ENCODE results near the gene PFN2.
"Not testable (repeated sequence)": the region's sequence is repeated elsewhere in the genome, so short reads cannot be mapped to it uniquely, and the experiment has no call there.

PFN2 gene, protein sequence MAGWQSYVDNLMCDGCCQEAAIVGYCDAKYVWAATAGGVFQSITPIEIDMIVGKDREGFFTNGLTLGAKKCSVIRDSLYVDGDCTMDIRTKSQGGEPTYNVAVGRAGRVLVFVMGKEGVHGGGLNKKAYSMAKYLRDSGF

DNA sequence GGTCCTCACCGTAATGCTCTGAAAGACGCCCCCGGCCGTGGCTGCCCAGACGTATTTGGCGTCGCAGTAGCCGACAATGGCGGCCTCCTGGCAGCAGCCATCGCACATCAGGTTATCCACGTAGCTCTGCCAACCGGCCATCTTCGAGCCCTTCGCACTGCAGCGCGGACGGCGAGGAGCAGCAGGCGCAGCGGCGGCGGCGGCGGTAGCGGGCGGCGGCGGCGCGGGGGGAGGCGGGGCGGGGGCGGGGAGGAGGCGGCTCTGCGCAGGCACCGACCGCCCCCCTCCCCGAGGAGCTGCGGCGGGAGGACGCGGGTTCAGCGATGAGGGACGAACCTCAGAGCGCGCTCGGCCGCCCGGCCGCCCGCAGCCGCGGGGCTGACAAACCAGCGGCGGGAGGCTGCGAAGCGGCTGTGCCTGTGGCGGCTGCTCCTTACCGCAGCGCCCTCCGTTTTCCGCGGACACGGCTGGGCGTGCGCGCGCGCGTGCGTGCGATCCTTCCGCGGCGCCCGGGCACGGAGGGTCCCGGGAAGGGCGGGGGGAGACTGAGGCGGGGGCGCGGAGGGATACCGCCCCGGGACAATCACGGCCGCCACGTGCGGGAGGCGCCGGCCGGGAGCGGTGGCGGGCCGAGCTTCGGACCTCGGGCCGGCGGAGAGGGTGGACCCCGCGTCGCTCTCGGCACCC lies at the start of gene PFN2:
PFN2 (minus strand) TSS at position 180 of the 687 bp plus-strand sequence; CDS start at position 141, 39 bp downstream.
- peak; percentile 55 for DNase-seq

DNA sequence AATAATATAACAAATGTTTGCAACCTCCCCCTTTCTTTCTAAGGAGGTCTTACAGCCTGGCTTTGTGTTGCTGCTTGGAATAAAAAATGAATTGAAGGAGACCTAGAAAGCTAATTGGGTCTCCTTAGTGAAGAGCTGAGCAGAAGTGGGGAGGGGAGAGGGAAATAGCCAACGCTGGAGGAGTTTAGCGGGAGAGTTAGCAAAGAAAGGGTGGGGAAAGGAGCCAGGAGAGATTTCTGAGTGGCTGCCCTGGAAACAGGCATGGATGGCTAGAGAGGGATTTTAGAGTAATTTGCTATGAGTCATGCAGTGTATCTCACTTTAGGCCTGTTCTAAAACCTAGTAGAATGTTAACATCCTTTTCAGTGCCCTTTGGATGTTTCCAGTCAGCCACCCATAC lies 45.2 kb upstream of the PFN2 start:
- DNase-seq: no peak

DNA sequence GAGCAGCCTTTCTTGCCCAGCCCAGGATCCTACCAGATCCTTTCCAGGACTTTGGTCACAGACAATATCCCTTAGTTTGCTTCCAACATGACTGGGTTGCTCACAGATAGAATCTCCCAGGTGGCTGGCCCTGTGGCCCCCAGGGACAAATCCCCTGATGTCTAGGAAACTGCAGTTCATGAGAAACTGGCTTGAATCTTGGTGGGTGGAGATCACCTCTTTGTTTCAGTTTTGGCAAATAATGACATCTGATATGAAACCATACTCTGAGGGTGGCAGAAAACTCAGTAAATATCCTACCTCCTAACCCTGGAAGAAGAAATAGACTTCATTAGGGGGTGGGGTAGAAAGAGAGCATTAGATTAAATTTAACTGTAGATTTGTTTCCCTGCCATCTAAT lies 44.1 kb upstream of the PFN2 start:
- no peak for DNase-seq

DNA sequence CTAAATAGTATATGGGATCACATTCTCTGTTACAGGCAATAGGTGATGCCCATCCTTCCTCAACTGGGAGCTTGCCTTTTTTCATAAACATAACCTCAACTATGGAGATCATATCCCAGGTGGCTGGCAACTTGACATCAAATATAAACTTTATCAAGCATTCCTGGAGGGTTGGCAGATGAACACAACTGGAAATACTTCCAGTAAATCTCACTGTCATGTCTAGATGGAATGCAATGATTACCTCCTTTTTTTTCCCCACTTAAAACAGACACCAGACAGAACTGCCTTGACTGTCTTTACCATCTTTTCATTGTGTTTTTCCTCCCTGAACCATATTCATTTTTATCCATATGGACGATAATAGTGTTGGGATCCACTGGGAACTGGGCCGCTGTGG lies 43.1 kb upstream of the PFN2 start:
- no peak for DNase-seq

DNA sequence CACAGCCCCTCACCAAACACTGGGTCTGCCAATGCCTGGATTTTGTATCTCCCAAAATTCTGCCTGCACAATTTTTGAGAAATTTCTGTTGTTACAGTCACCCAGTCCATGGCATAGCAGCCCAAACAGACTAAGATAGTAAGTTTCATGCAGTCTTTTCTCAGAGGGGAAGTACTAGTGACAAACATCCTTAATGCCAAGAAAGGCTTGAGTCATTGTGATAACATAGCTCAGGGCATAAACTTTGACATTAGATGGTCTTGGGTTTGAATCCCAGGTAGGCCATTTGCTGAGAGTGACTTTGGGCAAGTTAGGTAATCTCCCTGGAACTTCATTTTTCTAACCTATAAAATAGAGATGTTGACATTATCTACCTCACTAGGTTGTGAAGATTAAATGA lies 36.1 kb upstream of the PFN2 start:
- DNase-seq: no peak

DNA sequence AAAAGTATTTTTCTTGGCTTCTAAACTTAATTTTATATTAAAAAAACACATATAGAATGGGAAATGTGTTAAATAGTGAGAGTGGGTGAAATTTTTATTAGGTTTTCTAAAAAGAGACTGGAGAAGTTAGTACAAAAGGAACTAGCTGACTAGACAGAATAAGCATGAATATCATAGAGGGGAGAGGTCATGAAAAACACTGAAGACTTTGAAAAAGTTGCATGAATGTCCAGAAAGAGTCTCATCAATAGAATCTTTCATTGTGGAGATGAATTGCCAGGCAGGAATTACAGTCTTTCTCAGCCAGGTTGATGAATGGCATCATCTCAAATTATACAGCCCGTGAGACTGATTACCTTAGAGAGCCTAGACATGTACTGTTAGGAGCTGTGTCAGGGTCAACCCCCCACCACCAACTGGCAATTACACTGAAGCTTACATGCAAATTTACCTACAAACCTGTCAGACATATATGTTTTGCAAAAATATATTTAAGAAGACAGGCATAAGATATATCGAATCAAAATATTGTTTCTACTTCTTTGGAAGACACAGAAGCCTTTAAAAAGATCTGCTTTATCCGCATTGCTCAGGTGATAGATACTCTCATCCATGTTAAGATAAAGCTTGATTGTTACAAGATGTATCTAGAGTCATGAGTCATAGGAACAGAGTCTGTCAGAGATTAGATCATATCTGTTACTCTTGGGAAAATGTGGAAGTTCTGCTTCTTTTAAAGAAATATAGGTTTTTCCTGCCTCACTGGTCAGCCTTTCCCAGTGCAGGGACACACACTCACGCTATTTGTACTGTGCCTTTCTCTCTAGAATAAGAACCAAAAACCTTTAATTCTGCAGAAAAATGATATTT lies 34.8 kb upstream of the PFN2 start:
- DNase-seq: no peak

DNA sequence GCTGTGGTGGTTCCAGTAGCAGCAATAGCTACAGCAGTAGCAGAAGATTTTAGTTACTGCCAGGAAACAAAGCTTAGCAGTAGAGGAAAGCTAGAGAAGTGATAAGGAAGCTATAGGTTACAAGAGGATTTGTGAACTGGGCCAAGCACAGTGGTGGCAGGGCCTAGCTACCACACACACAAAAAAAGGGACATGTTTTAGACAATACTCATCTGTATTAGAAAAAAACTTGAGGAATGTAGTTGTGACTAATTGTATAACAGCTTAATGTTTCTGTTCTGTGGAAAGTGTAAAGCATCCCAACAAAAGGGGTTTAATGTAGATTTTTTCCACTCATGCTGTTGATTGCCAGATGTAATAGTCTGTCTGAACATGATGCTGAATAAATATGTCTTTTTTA lies 29.9 kb upstream of the PFN2 start:
- no peak for DNase-seq

DNA sequence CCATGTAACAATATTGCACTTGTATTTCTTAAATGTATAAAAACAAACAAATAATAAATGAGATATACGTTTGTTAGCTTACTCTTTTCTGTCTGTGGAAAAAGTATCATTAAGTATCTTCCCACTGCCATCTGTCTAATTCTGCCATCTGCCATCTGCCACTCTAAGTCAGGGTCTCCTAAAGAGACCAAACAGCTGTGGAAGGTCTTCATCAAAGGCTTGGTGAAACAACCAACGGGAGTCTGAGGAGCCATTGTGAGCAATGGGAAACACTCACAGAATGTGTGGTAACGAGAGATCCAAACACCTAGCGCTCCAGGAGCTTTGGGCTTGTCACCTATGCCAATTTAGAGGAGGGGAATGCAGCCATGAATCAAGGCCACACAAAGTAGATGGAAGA lies 28.7 kb upstream of the PFN2 start:
- no peak for DNase-seq

DNA sequence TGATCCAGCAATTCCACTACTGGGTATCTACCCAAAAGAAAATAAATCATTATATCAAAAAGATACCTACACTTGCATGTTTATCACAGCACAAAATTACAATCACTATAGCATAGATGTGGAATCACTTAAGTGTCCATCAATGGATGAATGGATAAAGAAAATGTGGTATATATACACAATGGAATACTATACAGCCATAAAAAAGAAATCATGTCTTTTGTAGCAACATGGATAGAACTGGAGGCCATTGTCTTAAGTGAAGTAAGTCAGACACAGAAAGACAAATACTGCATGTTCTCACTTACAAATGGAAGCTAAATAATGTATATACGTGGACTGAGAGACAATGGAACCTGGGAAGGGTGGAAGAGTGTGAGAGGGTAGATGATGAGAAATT lies 28.3 kb upstream of the PFN2 start:
- no peak for DNase-seq

DNA sequence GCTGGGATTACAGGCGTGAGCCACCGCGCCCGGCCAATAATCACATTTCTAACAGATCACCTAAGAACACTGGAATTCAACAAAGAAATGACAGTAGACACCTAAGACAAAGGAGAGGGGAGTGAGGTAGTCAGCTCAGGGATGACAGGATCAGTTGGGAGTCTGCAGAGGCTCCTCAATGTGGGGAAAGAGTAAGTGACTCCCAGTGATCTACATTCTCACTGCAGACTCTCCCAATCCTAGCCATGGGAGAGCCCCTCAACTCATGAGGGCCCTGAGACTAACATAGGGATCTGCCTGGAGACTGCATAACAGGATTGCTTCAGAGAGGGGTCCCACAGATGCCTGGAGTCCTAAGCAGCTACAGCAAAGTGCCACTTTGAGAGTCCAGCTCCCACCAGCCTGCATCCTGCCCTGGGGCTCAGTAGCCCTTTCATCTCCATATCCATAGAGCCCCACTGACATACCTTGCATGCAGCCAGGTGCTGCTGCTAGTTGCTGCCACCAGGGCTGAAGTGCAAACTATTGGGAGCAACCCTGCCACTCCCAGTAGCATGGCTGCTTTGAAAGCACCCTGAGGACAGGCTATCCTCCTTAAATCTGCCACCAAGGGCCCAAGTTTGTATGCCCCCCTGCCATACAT lies 21.8 kb upstream of the PFN2 start:
- DNase-seq: no peak

DNA sequence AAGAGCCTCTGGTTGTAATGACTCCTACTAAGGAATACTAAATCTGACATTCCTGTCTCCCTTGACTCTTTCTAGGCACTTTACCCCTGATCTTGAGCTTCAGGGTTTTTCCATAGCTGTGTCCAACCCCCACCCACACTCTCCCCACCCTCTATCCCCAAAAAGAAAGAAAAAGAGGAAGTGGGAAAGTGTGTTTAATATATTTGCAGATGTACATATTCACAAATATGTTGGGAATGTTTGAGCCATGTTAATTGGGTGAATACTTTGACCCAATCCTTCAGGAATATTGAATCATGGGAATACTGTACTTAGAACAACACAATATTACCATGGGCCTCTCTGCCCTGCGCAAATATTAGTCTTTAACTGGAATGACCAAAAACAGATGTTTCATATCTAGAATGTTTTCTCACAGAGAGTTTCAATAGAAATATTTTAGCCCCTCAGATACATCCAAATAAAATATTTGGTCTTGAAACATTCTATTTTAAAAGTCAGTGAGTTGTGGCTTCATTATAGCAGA lies 19.8 kb upstream of the PFN2 start:
- no peak for DNase-seq

DNA sequence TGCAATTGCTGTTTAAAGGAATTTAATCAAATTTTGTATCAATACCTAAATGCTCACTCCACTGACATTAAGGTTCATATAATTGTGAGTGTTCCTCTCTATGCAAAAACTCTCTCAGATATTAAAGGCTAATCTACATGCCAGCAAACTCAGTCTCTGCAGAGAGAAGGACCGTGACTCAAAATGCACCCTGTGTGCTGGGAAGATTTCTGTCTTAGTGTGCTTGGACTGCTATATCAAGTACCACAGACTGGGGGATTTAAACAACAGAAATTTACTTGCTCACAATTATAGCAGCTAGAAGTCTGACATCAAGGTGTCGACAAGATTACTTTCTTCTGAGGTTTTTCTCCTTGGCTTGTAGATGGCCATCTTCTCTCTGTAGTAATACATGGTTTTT lies 18.6 kb upstream of the PFN2 start:
- no peak for DNase-seq

DNA sequence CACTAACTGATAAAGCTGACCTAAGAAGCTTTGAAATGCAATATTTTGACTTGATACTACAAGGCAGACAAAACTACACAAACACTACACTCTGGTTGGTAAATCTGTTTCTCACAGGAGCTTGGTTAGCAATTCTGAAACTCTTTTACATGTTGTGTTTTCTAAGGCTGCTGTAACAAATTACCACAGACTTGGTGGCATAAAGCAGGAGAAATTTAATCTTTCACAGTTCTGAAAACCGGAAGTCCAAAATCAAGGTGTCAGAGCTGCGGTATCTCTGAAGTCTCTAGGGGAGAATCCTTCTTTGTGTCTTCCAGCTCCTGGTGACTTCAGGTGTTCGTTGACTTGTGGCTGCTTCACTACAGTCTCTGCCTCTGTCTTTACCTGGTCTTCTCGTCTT lies 12.9 kb upstream of the PFN2 start:
- no peak for DNase-seq

DNA sequence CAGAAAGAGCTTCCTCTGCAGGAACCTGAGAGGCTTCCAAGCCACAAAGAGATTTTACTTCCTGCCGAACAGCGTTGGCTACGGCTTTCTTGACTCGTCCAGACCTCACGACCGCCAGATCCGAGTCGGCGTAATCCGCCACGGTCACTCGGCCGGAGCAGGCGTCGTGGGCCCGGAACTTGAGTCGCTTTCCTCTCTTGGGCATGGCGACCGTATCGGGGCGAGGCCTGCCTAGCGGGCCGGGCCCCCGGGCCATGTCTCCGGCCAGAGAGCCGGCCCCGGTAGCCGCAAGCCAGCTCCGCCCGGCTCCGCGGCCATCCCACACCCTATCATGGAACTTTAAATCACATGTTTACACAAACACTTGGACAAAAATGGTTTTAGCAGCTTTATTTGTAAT lies 12.4 kb upstream of the PFN2 start:
- not testable (repeated sequence) for DNase-seq

DNA sequence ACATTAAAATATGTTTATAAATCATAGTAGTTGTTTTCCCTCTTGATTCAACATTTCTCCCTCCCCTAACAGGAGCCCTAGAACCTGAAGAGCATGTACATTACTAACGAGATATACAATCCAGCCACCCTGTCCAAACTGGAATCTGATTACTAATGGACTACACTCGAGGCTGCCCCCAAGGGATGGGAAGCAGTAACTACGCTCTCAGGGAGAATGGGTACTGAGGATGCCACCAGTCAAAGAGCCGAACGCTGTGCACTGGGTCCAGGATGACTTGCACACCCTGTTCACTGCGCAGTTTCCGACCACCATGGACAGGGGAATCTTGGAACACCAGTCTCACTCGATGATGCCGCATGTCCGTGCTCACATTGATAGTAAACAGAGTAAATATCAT lies 11.3 kb upstream of the PFN2 start:
- not testable (repeated sequence) for DNase-seq

DNA sequence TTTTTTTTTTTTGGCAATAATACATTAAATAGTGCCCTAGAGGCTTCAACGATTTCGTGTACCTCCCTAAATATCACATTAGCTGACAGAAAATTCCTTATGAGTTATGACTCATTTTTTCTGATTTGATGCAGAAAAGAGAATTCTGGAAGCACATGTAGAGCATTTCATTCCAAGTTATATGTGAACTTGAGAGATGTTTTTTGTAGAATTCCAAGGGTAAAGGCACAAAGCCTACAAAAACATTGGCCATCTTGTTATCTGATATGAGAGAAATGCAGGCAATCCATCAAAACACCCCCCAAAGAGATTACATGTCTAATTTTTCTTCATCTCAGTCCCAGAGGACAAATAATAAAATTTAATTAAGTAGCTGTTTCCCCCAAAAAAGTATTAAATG lies 6.7 kb upstream of the PFN2 start:
- no peak for DNase-seq

DNA sequence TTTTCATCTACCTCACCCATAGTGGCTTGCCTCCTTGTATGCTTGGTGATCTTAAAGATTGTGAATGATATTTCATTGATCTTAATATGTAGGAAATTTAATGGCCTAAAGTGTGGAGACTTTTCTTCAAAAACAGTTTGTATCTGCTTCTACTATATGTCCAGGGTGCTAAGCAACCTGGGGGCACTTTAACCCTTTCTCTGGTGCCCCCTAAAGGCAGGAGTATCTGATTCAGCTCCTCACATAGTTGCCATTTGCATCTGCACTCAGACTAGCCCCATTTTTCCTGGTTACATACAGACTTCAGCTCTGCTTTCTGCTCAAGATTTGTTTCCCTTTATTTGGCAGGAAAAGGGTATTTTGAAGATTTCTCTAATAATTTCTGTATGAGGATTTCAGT lies 5.2 kb upstream of the PFN2 start:
- no peak for DNase-seq

DNA sequence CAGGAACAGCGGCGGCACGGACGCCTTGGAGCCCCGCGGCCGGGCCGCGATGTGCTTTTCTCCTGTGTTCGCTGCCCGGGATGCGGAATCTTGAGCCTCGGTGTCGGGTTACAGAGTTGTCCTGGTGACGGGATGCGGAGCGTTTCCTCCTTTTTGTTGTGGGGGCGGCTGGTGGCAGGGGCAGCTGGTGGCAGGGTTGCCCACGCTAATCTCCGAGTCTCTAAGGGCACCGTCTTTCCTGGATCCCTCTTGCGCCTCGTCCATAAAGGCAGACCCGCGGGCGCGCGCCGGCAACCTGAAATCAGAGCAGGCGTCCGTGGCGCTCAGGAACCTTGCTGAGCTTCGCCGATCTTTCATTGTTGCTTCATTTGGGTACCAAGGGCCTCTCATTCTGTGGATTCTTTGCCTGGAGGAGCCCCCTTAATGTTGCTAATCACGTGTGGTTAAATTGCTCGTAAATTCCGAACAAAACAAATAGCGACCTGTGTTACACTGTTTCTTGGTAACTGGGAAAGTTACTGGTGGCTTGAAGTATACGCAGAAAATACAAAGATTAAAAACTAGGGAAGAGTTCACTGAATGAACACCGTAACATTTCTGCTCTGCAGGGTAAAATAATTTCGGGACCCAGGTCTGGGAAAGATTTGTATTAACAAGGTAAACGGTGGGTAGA lies 844 bp upstream of the PFN2 start:
- DNase-seq: peak; percentile 53

DNA sequence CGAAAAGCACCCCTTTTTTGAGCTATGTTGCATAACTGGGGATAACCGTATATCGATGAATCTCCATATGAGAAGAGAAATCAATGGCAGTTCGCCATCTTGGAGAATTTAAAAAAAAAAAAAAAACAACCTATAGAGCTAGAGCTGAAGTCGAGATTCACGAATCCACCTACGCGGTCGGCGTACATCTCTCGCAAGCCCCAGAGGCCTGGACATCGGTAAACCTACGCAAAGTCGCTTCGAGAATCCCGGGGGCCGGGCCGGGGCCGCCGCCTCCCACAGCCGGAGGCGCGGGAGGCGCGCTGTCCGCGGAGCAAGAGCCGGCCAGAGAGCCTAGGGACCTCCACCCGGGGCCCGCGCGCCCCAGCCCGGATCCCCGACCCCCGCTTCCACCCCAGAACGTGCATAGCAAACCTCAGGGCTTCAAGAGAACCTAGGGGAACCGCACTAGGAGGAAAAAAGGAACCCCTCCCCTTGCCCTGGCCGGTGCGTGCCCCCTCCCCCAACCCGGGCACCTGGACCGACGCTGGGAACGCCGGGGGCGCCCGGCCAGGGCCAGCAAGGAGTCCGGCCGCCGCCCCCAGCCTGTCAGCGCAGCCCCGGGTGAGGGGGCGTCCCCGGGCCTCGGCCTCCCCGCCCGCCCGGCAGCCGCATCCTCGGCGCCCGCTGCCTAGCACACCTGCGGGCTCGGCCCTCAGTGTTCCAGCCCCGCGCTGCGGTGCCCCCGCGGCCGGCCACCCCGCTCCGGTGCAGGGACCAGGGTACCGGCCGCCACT lies 567 bp downstream of the PFN2 start:
- DNase-seq: peak; percentile 77

DNA sequence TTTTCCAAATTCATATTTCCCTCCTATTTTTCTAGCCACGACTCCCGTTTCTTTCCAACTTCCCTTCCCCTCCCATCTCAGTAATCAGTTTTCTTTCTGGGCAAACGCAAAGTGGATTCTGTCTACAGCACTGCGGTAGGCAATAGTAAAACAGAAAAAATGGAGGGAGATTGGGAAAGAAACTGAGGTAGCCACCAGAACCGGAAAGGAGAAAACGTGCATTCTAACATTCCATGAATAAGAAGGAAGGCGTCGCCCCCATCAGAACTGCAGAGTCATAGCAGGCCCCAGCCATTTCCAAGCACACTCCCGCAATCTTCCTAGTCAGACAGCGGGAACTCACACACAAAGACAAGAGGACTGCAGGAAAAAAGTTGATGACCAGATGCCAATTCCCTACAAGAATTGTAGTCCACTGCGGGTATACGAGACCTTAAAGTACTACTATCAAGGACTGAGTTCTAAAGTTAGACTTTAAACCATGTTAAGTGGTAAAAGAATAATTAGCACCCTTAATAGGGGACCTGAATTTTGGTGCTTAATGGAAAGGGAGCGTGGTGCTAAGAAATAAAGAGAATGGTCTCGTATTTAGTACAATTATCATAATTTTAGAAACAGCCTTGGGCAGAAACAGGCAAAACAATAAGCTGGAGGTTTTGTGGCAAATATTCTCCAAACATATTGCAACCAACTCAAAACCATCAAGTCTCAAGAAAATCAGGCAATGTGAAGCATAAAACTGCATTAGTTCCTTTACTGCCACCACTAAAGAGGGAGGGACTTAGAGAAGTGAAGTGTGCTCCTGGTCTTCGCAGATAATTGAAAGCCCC lies 1.4 kb downstream of the PFN2 start:
- no peak for DNase-seq

DNA sequence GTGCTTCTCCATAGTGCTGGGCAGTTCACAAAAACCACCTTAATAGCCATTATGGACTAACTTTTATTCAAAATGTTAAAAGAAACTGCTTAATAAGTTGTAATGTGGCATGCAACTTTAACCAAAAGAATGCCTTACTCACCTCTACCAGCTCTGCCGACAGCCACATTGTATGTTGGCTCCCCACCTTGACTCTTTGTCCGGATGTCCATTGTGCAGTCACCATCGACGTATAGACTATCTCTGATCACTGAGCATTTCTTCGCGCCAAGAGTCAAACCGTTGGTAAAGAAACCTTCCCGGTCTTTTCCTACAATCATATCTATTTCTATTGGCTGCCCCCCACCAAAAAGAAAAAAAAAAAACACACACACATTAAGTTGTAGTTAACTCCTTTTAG lies 2.5 kb downstream of the PFN2 start:
- DNase-seq: no peak

Measured in stimulated activated CD4-positive, alpha-beta T cell treated with anti-CD3 and anti-CD28 coated beads, Interleukin-15, amount 100 ng/mL, for 24 hours (primary cell).